ENCODE measurements around the gene PTPRE. TPM values are rescaled to one million over a fixed set of nuclear protein-coding genes. Genes with fewer than 3 reads are reported as not detected.
A peak's percentile ranks its signal among the peaks of the same experiment; 100 is the strongest.

PTPRE gene
- total RNA-seq, 6 donors from 2014 or later: 49.9 to 89.2 (median 64.2) TPM

- 47 to 57% methylated on average over 2 of the region's 2 CpGs for WGBS, 2 donors
- TF ChIP-seq POLR2AphosphoS5 (IDR thresholded peaks at IDR 0.05) (peak in 1 of 2 donors; percentile 56), EP300 (IDR thresholded peaks at IDR 0.05) (peak in 1 of 4 donors; percentile 21), CTCF (IDR thresholded peaks at IDR 0.05) (no peak), POLR2A (IDR thresholded peaks at IDR 0.05) (no peak)
- DNase-seq (peak in 1 of 2 donors; percentile 40), ATAC-seq (ENCODE audit: low FRiP score in 2 of 2) (no peak)
- Histone ChIP-seq H3K36me3 (no peaks in the 10 kb centered on the region), H3K27ac (peak overlapping the region in 1 of 4 donors; percentile 34), H3K27me3 (no peaks in the 10 kb centered on the region), H3K4me3 (no peak overlapping the region), H3K9me3 (no peaks in the 10 kb centered on the region), H3K4me1 (peaks cover 11 to 22% (median 17%) of the 10 kb centered on the region in 4 donors)
These were observed 38.4 kb downstream of the PTPRE start for GRCh38 chr10:127945341-127945758.

DNA sequence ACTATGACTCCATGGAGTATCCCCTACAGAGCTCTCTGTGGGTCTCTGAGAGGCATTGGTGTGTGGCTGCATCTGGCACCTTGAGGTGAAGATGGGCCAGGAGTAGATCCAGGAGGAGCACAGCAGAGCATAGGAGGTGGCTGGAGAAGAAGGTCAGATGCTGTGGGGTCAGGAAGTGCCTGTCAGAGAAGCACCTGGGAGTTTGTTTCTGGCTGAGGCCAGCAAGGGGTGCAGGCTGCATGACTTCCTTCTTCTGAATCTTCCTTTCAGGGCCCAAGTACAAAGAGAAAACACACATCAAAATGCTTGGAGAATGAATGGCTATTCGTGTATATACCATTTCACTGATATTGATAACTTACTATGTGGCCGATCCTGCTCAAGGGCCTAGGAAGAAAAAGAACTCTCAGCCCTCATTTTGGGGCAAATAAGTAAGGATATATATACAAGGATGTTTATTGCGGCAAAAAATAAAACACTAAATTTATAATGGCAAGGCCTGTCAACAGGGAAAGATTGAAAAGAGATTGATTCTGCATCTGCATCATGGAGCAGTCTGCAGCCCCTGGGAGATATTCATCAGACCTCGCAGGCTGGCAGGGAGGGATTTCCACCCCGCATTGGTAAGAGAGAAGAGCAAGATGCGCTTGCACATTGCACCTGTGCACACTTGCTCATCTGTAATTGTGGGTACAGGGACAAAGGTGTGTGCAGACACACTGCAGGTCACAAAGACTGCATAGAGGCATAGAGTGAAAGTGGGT, 39.2 kb downstream of the PTPRE start:
- Histone ChIP-seq H3K27ac (peak overlapping the region in 2 of 4 donors; percentile 10 to 34), H3K4me3 (no peak overlapping the region), H3K27me3 (no peaks in the 10 kb centered on the region), H3K9me3 (no peaks in the 10 kb centered on the region), H3K36me3 (no peaks in the 10 kb centered on the region), H3K4me1 (peaks cover 11 to 22% (median 17%) of the 10 kb centered on the region in 4 donors)
- no peak for DNase-seq
- no peak for ATAC-seq (ENCODE audit: low FRiP score in 2 of 2)
- TF ChIP-seq POLR2A (IDR thresholded peaks at IDR 0.05): no peak
- no peak for TF ChIP-seq CTCF (IDR thresholded peaks at IDR 0.05)
- TF ChIP-seq POLR2AphosphoS5 (IDR thresholded peaks at IDR 0.05): no peak
- TF ChIP-seq EP300 (IDR thresholded peaks at IDR 0.05): no peak
- WGBS, 2 donors: 82 to 84% methylated on average over 6 of the region's 6 CpGs

DNA sequence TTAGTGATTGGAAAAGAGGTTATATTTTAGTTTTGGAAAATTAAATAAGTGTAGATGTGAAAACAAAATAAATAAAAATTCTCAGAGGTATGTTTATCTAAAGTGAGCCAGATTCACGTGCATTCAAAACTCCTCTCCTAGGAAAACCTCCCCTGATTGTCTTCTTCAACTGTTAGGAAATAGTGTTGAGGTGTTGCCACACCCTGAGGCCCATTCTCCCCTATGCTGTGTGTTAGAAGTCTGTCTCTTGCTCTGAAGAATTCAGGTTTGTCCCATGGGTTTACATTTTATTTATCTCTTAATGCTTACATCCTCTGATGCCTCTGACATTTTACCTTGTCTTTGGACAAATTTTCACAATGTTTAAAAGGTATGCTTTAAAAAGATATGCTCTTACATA, 40.3 kb downstream of the PTPRE start:
- H3K4me3 ChIP-seq: no peak overlapping the region
- no peaks in the 10 kb centered on the region for H3K9me3 ChIP-seq
- H3K36me3 ChIP-seq: no peaks in the 10 kb centered on the region
- H3K27ac ChIP-seq: no peak overlapping the region
- WGBS, 2 donors: 40 to 41% methylated on average over 1 of the region's 1 CpG
- ATAC-seq (ENCODE audit: low FRiP score in 2 of 2) (no peak), DNase-seq (no peak)
- H3K27me3 ChIP-seq: no peaks in the 10 kb centered on the region
- peaks cover 12 to 22% (median 19%) of the 10 kb centered on the region in 4 donors for H3K4me1 ChIP-seq
- TF ChIP-seq CTCF (IDR thresholded peaks at IDR 0.05): no peak
- no peak for TF ChIP-seq POLR2AphosphoS5 (IDR thresholded peaks at IDR 0.05)
- TF ChIP-seq POLR2A (IDR thresholded peaks at IDR 0.05): no peak

DNA sequence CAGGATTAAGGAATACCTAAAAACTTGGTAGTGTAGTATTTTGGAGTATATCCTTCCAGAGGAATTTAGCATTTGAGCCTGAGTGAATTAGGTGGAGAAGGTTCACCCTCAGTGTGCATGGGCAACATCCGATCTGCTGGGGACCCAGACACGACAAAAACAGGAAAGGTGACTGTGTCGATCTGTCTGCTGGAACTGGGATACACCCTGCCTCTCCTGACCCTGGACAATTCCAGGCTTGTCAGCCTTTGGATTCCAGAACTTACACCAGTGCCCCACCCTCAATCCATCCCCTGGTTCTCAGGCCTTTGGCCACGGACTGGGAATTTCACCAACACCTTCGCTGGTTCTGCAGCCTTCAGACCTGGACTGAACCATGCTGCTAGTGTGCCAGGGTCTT, 41.9 kb downstream of the PTPRE start:
- Histone ChIP-seq H3K4me3 (no peak overlapping the region), H3K9me3 (no peaks in the 10 kb centered on the region), H3K27ac (no peak overlapping the region), H3K4me1 (peaks cover 17 to 26% (median 22%) of the 10 kb centered on the region in 4 donors), H3K27me3 (no peaks in the 10 kb centered on the region), H3K36me3 (no peaks in the 10 kb centered on the region)
- TF ChIP-seq EP300 (IDR thresholded peaks at IDR 0.05): no peak
- no peak for TF ChIP-seq POLR2A (IDR thresholded peaks at IDR 0.05)
- no peak for TF ChIP-seq CTCF (IDR thresholded peaks at IDR 0.05)
- TF ChIP-seq POLR2AphosphoS5 (IDR thresholded peaks at IDR 0.05): no peak
- WGBS, 2 donors: 37 to 78% methylated on average over 3 to 5 of the region's 5 CpGs
- ATAC-seq (ENCODE audit: low FRiP score in 2 of 2): no peak
- no peak for DNase-seq

- no peaks in the 10 kb centered on the region for H3K9me3 ChIP-seq
- no peaks in the 10 kb centered on the region for H3K27me3 ChIP-seq
- DNase-seq (no peak), ATAC-seq (ENCODE audit: low FRiP score in 2 of 2) (no peak)
- H3K36me3 ChIP-seq: no peaks in the 10 kb centered on the region
- H3K4me1 ChIP-seq: peaks cover 17 to 26% (median 22%) of the 10 kb centered on the region in 4 donors
- H3K4me3 ChIP-seq: no peak overlapping the region
- no peak overlapping the region for H3K27ac ChIP-seq
- WGBS, 2 donors: 91 to 98% methylated on average over 3 of the region's 3 CpGs
- TF ChIP-seq POLR2A (IDR thresholded peaks at IDR 0.05) (no peak), EP300 (IDR thresholded peaks at IDR 0.05) (no peak), CTCF (IDR thresholded peaks at IDR 0.05) (no peak), POLR2AphosphoS5 (IDR thresholded peaks at IDR 0.05) (no peak)
These were observed 42.9 kb downstream of the PTPRE start for GRCh38 chr10:127949831-127950230.

Data from upper lobe of left lung (tissue), 6 donors.